SIG-M5 treated with dmso at 0.1 percent for 504 hours (cell line): Measurements from ENCODE around the gene TMCO1.
"Not testable (repeated sequence)": the region's sequence is repeated elsewhere in the genome, so short reads cannot be mapped to it uniquely, and the experiment has no call there.

ENCODE experiments used
- DNase-seq: peaks from one replicate; lab custom pipeline; 2025; ENCODE audit not compliant: unreplicated experiment; lab: John Stamatoyannopoulos, UW

The TMCO1 gene

GRCh38 chr1:165688046-165688445, 80.6 kb downstream of the TMCO1 start:
- DNase-seq, result no peak

- DNase-seq, result no peak
Observed at GRCh38 chr1:165686971-165687433, 81.7 kb downstream of the TMCO1 start.

GRCh38 chr1:165686121-165686970, 82.3 kb downstream of the TMCO1 start:
- DNase-seq, result peak; percentile 81

- no peak for DNase-seq
Observed at GRCh38 chr1:165683848-165684485, 84.7 kb downstream of the TMCO1 start.

- DNase-seq, result not testable (repeated sequence)
Observed at GRCh38 chr1:165680773-165681172, 87.9 kb downstream of the TMCO1 start.

- no peak for DNase-seq
Observed at GRCh38 chr1:165680303-165680702, 88.4 kb downstream of the TMCO1 start.

GRCh38 chr1:165679282-165680036, 89.2 kb downstream of the TMCO1 start:
- DNase-seq, result no peak

- DNase-seq, result no peak
Observed at GRCh38 chr1:165678509-165678908, 90.2 kb downstream of the TMCO1 start.
